Activated T-cell treated with anti-CD3 and anti-CD28 coated beads, Interleukin-2, amount 50 U/mL, for 4 hours (primary cell): ENCODE data around the gene TTC34. TPM values are rescaled to one million over a fixed set of nuclear protein-coding genes. Genes with fewer than 3 reads are reported as not detected.
"Not testable (repeated sequence)": the region's sequence is repeated elsewhere in the genome, so short reads cannot be mapped to it uniquely, and the experiment has no call there.

Experiments
- ATAC-seq, 2 donors: fragments of 200-7000 bp; cut with Tn5 transposase; one replicate each; pipeline ENCODE4 v1.10.0; 2021
- DNase-seq: peaks from one replicate; pipeline ENCODE4 v3.0.0-alpha.2; 2020
- H3K27me3 Mint-ChIP-seq: one replicate; pipeline ENCODE4 v1.8.0; 2021; ENCODE audit warnings: low read depth, mixed read lengths
- H3K36me3 Mint-ChIP-seq: one replicate; pipeline ENCODE4 v1.8.0; 2022; ENCODE audit warnings: mixed read lengths; ENCODE audit not compliant: insufficient read depth
- H3K4me1 Mint-ChIP-seq: one replicate; pipeline ENCODE4 v1.8.0; 2021; ENCODE audit warnings: low read depth, mixed read lengths
- H3K4me3 Mint-ChIP-seq: one replicate; pipeline ENCODE4 v1.8.0; 2021; ENCODE audit warnings: mild to moderate bottlenecking, moderate library complexity, mixed read lengths
- H3K9me3 Mint-ChIP-seq: one replicate; pipeline ENCODE4 v1.8.0; 2021; ENCODE audit warnings: mixed read lengths
- total RNA-seq, 3 donors: library from RNA; stranded (reverse); gene quantifications; one replicate each; pipeline ENCODE4 v1.2.1, GENCODE V29; 2021

Gene TTC34
- total RNA-seq, 3 donors from 2014 or later: 0.56 to 0.82 (median 0.60) TPM

GRCh38 chr1:2785631-2786328 is 15.7 kb downstream of the TTC34 start:
- peaks cover 16% of the 10 kb centered on the region for H3K9me3 Mint-ChIP-seq
- H3K4me1 Mint-ChIP-seq: peaks cover 8% of the 10 kb centered on the region
- no peak overlapping the region for H3K4me3 Mint-ChIP-seq
- DNase-seq (no peak), ATAC-seq (no peak)
- peaks cover 2% of the 10 kb centered on the region for H3K36me3 Mint-ChIP-seq
- peaks cover 30% of the 10 kb centered on the region for H3K27me3 Mint-ChIP-seq

DNA sequence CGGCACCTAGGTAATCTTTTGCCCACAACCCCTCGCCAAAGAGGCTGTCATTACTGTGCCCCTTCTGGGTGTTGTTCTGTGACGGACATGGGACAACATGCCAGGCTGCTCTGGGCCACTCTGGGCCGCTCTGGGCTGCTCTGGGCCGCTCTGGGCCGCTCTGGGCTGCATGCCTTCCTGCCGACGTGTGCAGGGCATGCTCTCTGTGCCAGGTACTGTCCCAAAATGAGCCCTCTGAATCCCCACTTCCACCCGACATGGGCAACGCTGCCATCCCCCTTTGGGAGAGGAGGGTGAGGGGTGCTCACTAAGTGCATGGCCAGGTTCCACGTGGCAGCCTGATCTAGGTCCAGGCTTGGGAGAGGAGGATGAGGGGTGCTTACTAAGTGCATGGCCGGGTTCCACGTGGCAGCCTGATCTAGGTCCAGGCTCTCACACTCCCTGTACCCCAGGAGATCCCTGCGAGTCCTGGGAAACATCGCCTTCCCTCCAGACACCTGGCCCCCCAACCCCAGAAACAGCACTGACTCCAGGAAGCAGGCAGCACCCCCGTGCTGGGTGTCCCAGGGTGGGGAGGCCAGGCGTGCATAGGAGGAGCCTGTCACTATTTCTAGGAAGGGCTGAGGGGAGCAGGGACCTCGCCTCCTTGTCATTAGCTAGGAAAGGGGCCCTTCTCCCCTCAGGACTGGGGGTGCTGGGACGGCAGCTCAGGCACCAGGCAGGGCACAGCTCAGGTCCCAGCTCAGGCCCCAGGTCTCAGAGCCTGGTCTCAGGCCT is 16.5 kb downstream of the TTC34 start:
- peaks cover 22% of the 10 kb centered on the region for H3K9me3 Mint-ChIP-seq
- H3K36me3 Mint-ChIP-seq: peaks cover 2% of the 10 kb centered on the region
- H3K27me3 Mint-ChIP-seq: peaks cover 33% of the 10 kb centered on the region
- H3K4me3 Mint-ChIP-seq: no peak overlapping the region
- ATAC-seq (no peak), DNase-seq (no peak)
- peaks cover 5% of the 10 kb centered on the region for H3K4me1 Mint-ChIP-seq

DNA sequence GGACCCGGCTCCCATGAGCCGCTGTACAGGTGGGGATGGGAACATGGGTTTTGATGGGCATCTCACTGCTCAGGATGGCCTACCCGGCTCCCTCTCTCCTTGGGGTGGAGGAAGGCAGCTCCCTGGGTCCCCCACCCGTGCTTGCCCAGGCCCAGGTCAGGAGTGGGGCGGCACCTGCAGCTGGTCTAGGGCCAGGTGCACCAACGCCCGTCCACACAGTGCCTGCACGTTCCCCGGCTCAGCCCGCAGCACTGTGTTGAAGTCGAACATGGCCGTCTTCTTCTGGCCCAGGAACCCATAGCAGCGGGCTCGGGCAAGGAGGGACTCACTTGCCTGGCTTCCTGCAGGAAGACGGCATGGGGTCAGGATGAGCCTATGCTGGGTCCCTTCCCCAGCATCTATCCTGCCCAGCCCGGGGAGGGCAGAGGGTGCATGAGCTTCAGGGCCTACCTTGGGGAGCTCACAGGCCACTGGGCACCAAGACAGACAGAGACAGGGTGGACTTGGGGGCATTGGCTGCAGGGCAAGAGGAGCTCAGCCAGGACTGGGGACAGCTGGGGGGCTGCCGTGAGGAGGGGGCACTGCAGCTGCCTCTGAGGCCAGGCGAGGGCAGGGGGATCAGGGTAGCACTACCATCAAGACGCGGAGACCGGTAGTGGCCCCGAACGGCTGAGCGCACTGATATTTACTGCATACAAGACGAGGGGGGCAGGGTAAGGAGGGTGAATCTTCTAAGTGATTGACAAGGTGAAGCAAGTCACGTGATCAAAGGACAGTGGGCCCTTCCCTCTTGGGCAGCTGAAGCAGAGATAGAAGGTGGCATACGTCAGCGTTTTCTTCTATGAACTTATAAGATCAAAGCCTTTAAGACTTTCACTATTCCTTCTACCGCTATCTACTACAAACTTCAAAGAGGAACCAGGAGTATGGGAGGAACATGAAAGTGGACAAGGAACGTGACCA is 17.8 kb downstream of the TTC34 start:
- H3K9me3 Mint-ChIP-seq: peaks cover 22% of the 10 kb centered on the region
- peaks cover 2% of the 10 kb centered on the region for H3K4me1 Mint-ChIP-seq
- DNase-seq (no peak), ATAC-seq (no peak)
- peaks cover 38% of the 10 kb centered on the region for H3K27me3 Mint-ChIP-seq
- H3K4me3 Mint-ChIP-seq: no peak overlapping the region
- peaks cover 2% of the 10 kb centered on the region for H3K36me3 Mint-ChIP-seq

GRCh38 chr1:2783069-2783434 is 18.4 kb downstream of the TTC34 start:
- Mint-ChIP-seq H3K36me3 (peaks cover 2% of the 10 kb centered on the region), H3K4me3 (no peak overlapping the region), H3K27me3 (peaks cover 33% of the 10 kb centered on the region), H3K4me1 (peaks cover under 1% of the 10 kb centered on the region), H3K9me3 (peaks cover 22% of the 10 kb centered on the region)
- DNase-seq (no peak), ATAC-seq (no peak)

DNA sequence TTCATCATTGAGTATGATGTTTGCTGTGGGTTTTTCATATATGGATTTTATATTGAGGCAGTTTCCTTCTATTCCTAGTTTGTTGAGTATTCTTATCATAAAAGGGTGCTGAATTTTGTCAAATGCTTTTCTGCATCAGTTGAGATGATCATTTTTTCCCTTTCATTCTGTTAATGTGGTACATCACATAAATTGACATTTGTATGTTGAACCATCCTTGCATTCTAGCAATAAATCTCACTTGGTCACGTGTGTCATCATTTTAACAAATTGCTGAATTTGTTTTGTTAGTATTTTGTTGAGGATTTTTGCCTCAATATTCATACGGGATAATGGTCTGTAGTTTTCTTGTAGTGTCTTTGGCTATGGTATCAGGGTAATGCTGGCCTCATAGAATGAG is 19.9 kb downstream of the TTC34 start:
- Mint-ChIP-seq H3K9me3 (peaks cover 22% of the 10 kb centered on the region), H3K36me3 (peaks cover 2% of the 10 kb centered on the region), H3K27me3 (peaks cover 27% of the 10 kb centered on the region), H3K4me3 (no peak overlapping the region), H3K4me1 (no peaks in the 10 kb centered on the region)
- ATAC-seq: no peak
- DNase-seq: no peak

GRCh38 chr1:2778220-2778592 is 23.3 kb downstream of the TTC34 start:
- H3K4me1 Mint-ChIP-seq: no peaks in the 10 kb centered on the region
- H3K4me3 Mint-ChIP-seq: no peak overlapping the region
- DNase-seq: no peak
- H3K9me3 Mint-ChIP-seq: peaks cover 22% of the 10 kb centered on the region
- peaks cover 19% of the 10 kb centered on the region for H3K27me3 Mint-ChIP-seq
- H3K36me3 Mint-ChIP-seq: peaks cover 2% of the 10 kb centered on the region
- ATAC-seq: no peak

- Mint-ChIP-seq H3K4me3 (no peak overlapping the region), H3K36me3 (peaks cover 2% of the 10 kb centered on the region), H3K4me1 (no peaks in the 10 kb centered on the region), H3K9me3 (peaks cover 20% of the 10 kb centered on the region), H3K27me3 (peaks cover 19% of the 10 kb centered on the region)
- DNase-seq (no peak), ATAC-seq (no peak)
These were observed 23.9 kb downstream of the TTC34 start for GRCh38 chr1:2777424-2778219.

GRCh38 chr1:2775333-2775732 is 26.2 kb downstream of the TTC34 start:
- H3K4me1 Mint-ChIP-seq, H3K36me3 Mint-ChIP-seq, H3K4me3 Mint-ChIP-seq, DNase-seq, ATAC-seq, H3K9me3 Mint-ChIP-seq: not testable (repeated sequence)
- H3K27me3 Mint-ChIP-seq: peaks cover 14% of the 10 kb centered on the region

DNA sequence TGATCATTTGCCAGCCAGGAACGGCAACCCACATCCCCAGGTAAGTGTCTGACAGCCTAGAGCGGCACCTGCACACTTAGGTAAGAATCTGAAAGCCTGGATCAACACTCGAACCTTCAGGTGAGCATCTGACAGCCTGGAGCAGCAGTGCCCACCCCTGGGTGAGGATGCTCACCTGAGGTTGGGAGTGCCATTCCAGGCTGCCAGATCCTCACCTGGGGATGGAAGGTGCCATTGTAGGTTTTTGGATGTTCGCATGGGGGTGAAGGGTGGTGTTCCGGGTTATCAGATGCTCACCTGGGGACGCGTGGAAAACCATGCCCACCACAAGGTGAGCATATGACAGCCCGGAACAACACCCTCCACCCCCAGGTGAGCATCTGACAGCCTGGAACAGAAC is 33.4 kb downstream of the TTC34 start:
- not testable (repeated sequence) for H3K27me3 Mint-ChIP-seq, DNase-seq, H3K4me1 Mint-ChIP-seq, H3K36me3 Mint-ChIP-seq, H3K4me3 Mint-ChIP-seq, H3K9me3 Mint-ChIP-seq, ATAC-seq

DNA sequence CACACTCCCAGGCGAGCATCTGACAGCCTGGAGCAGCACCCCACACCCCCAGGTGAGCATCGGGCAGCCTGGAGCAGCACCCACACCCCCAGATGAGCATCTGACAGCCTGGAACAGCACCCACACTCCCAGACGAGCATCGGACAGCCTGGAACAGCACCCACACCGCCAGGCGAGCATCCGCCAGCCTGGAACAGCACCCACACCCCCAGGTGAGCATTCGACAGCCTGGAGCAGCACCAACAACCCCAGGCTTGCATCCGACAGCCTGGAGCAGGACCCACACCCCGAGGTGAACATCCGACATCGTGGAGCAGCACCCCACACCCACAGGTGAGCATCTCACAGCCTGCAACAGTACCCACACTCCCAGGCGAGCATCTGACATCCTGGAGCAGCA is 42.1 kb downstream of the TTC34 start:
- not testable (repeated sequence) for H3K4me3 Mint-ChIP-seq, H3K27me3 Mint-ChIP-seq, H3K4me1 Mint-ChIP-seq, H3K9me3 Mint-ChIP-seq, DNase-seq, ATAC-seq, H3K36me3 Mint-ChIP-seq

DNA sequence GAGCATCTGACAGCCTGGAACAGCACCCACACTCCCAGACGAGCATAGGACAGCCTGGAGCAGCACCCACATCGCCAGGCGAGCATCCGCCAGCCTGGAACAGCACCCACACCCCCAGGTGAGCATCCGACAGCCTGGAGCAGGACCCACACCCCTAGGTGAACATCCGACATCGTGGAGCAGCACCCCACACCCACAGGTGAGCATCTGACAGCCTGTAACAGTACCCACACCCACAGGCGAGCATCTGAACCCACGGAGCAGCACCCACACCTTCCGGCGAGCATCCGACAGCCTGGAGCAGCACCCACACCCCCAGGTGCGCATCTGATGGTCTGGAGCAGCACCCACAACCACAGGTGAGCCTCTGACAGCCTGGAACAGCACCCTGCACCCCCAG is 44.0 kb downstream of the TTC34 start:
- H3K4me1 Mint-ChIP-seq, ATAC-seq, H3K4me3 Mint-ChIP-seq, H3K9me3 Mint-ChIP-seq, H3K36me3 Mint-ChIP-seq, H3K27me3 Mint-ChIP-seq, DNase-seq: not testable (repeated sequence)

DNA sequence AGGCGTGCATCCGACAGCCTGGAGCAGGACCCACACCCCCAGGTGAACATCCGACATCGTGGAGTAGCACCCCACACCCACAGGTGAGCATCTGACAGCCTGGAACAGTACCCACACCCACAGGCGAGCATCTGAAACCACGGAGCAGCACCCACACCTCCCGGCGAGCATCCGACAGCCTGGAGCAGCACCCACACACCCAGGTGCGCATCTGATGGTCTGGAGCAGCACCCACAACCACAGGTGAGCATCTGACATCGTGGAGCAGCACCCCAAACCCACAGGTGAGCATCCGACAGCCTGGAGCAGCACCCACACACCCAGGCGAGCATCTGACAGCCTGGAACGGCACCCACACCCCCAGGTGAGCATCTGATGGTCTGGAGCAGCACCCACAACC is 46.1 kb downstream of the TTC34 start:
- not testable (repeated sequence) for H3K27me3 Mint-ChIP-seq, DNase-seq, H3K4me1 Mint-ChIP-seq, H3K4me3 Mint-ChIP-seq, H3K9me3 Mint-ChIP-seq, H3K36me3 Mint-ChIP-seq, ATAC-seq

DNA sequence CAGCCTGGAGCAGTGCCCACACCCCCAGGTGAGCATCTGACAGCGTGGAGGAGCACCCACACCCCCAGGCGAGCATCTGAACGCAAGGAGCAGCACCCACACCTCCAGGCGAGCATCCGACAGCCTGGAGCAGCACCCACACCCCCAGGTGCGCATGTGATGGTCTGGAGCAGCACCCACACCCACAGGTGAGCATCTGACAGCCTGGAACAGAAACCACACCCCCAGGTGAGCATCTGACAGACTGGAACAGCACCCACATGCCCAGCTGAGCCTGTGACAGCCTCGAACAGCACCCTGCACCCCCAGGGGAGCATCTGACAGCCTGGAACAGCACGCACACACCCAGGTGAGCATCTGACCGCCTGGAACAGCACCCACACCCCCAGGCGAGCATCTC is 46.9 kb downstream of the TTC34 start:
- not testable (repeated sequence) for H3K36me3 Mint-ChIP-seq, ATAC-seq, H3K27me3 Mint-ChIP-seq

GRCh38 chr1:2752503-2752902 is 49.0 kb downstream of the TTC34 start:
- H3K36me3 Mint-ChIP-seq, H3K9me3 Mint-ChIP-seq, ATAC-seq, H3K27me3 Mint-ChIP-seq, DNase-seq, H3K4me3 Mint-ChIP-seq, H3K4me1 Mint-ChIP-seq: not testable (repeated sequence)

More for the DNA sequence above, 46.9 kb downstream of the TTC34 start:
- H3K4me1 Mint-ChIP-seq, H3K4me3 Mint-ChIP-seq, H3K9me3 Mint-ChIP-seq, DNase-seq: not testable (repeated sequence)
